Activated T-helper 1 cell treated with anti-CD3 and anti-CD28 coated beads, Interleukin-12 subunit alpha, Interleukin-12 subunit beta, Interleukin-2, Interleukin-4 antibody, amounts not matched to agents 30 ng/mL and 10 ng/mL and 1 ng/mL, durations not matched to agents 14 hours and 24 hours and 36 hours (primary cell): Measurements from ENCODE around the gene FTH1. TPM values are rescaled to one million over a fixed set of nuclear protein-coding genes. Genes with fewer than 3 reads are reported as not detected.
"Not testable (repeated sequence)": the region's sequence is repeated elsewhere in the genome, so short reads cannot be mapped to it uniquely, and the experiment has no call there.

Experiments used
- DNase-seq: peaks from one replicate; pipeline ENCODE4 v3.0.0; 2021; ENCODE audit warnings: low spot score
- H3K27ac Mint-ChIP-seq: one replicate; pipeline ENCODE4 v1.8.0; 2021; ENCODE audit warnings: mild to moderate bottlenecking, mixed read lengths
- H3K27me3 Mint-ChIP-seq: one replicate; pipeline ENCODE4 v1.8.0; 2022; ENCODE audit warnings: mild to moderate bottlenecking, moderate library complexity, mixed read lengths; ENCODE audit not compliant: insufficient read depth
- H3K36me3 Mint-ChIP-seq: one replicate; pipeline ENCODE4 v1.8.0; 2021; ENCODE audit warnings: low read depth, mixed read lengths
- H3K4me1 Mint-ChIP-seq: one replicate; pipeline ENCODE4 v1.8.0; 2021; ENCODE audit warnings: low read depth, mixed read lengths
- H3K4me3 Mint-ChIP-seq: one replicate; pipeline ENCODE4 v1.8.0; 2021; ENCODE audit warnings: mild to moderate bottlenecking, moderate library complexity, mixed read lengths
- H3K9me3 Mint-ChIP-seq: one replicate; pipeline ENCODE4 v1.8.0; 2021; ENCODE audit warnings: mixed read lengths
- intact Hi-C: fragments of 100-400 bp; cut with micrococcal nuclease; formaldehyde crosslinking; loops from one replicate; pipeline ENCODE4 v1.15.1; 2024
- total RNA-seq: library from RNA; stranded (reverse); gene quantifications from 2 replicates; pipeline ENCODE4 v1.2.3, GENCODE V29; 2022

Gene FTH1
- total RNA-seq, 1 donor from 2014 or later = 580 TPM

- DNase-seq = no peak
- H3K27me3 Mint-ChIP-seq = peaks cover 21% of the 10 kb centered on the region
- no peak overlapping the region for H3K27ac Mint-ChIP-seq
- peaks cover 6% of the 10 kb centered on the region for H3K4me1 Mint-ChIP-seq
- intact Hi-C loops = no loop called here
- H3K9me3 Mint-ChIP-seq = no peaks in the 10 kb centered on the region
- no peak overlapping the region for H3K4me3 Mint-ChIP-seq
- H3K36me3 Mint-ChIP-seq = no peaks in the 10 kb centered on the region
These were observed 11.0 kb downstream of the FTH1 start for GRCh38 chr11:61956191-61957020.

DNA sequence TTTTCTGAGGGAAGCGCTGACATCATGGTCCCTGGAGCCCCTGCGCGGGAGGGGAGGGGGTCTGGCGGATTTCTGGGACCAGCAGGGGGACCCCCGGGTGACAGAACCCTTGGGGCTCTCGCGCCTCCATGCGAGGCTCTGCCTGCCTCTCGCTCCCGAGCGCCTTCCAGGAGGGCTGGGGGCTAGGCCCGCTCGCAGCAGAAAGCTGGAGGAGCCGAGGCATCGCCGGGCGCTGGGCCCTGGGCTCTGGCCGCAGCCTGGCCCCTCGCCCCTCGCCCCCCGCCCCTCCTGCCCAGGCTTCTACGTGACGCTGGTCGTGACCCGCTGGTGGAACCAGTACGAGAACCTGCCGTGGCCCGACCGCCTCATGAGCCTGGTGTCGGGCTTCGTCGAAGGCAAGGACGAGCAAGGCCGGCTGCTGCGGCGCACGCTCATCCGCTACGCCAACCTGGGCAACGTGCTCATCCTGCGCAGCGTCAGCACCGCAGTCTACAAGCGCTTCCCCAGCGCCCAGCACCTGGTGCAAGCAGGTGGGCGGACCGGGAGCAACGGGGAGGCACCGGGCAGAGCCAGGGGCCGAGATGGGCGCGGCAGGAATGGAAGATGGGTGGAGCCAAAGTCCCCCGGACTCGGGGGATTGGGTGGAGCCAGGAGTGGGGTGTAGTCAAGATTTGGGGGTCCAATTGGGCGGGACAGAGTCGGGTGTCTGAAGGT, 11.9 kb downstream of the FTH1 start:
- no peaks in the 10 kb centered on the region for H3K9me3 Mint-ChIP-seq
- intact Hi-C loops = no loop called here
- DNase-seq = no peak
- no peaks in the 10 kb centered on the region for H3K36me3 Mint-ChIP-seq
- H3K27ac Mint-ChIP-seq = no peak overlapping the region
- no peak overlapping the region for H3K4me3 Mint-ChIP-seq
- H3K4me1 Mint-ChIP-seq = peaks cover 6% of the 10 kb centered on the region
- peaks cover 19% of the 10 kb centered on the region for H3K27me3 Mint-ChIP-seq

DNA sequence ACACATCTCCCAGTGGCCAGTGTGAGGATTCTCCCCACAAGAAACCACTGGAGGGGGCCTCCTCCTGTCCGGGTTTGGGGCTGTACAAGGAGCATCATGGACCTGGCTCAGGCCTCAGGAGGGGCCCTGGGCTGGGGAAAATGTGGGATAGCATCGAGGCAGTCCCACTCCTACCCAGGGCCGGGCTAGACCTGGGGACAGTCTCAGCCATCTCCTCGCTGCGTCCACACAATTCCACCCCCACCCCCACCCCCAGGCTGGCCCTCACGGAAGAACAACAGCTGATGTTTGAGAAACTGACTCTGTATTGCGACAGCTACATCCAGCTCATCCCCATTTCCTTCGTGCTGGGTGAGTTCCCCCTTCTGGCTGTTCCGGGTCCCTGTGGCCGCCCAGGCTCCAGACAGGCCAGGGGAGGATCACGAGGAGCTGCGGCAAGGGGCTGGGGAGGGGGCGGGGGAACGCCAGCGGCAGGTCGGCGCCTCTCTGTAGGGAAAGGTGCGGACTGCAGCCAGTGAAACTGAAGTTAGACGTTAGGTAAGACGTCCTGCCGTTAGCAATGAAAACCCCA, 12.5 kb downstream of the FTH1 start:
- DNase-seq = no peak
- H3K27ac Mint-ChIP-seq = no peak overlapping the region
- no peak overlapping the region for H3K4me3 Mint-ChIP-seq
- H3K27me3 Mint-ChIP-seq = peaks cover 19% of the 10 kb centered on the region
- peaks cover 6% of the 10 kb centered on the region for H3K4me1 Mint-ChIP-seq
- H3K9me3 Mint-ChIP-seq = no peaks in the 10 kb centered on the region
- H3K36me3 Mint-ChIP-seq = no peaks in the 10 kb centered on the region
- intact Hi-C loops = loop anchor here (5.0 kb wide), 1 partner anchor 292 kb away; no protein-coding TSS in a partner anchor

DNA sequence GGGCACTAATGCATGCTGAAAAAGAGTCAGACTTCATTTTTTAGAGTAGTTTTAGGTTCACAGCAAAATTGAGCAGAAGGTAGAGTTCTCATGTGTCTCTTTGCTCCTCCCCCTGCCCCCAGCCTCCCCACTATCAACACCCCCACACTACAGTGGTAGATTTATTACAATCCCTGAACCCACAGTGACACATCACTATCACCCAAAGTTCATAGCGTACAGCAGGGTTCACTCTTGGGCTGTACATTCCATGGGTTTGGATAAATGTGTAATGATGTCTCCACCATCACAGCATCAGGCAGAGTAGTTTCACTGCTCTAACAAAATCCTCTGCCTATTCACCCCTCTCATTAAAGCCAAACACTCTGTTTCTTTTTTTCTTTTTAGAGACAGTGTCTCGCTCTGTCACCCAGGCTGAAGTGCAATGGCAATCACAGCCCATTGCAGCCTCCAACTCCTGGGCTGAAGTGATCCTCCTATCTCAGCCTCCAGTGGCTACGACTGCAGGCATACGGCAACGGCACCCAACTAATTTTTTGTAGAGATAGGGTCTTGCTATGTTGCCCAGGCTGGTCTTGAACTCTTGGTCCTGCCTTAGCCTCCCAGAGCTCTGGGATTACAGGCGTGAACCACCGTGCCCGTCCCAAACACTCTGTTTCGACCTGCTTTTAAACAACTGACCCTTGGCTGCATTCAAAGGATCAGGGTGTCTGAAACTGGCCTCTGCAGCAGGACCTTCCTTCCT, 13.2 kb downstream of the FTH1 start:
- intact Hi-C loops = loop anchor here (5.0 kb wide), 1 partner anchor 293 kb away; no protein-coding TSS in a partner anchor
- no peak overlapping the region for H3K27ac Mint-ChIP-seq
- no peak for DNase-seq
- no peak overlapping the region for H3K4me3 Mint-ChIP-seq
- H3K9me3 Mint-ChIP-seq = no peaks in the 10 kb centered on the region
- H3K27me3 Mint-ChIP-seq = peaks cover 18% of the 10 kb centered on the region
- H3K4me1 Mint-ChIP-seq = peaks cover 5% of the 10 kb centered on the region
- no peaks in the 10 kb centered on the region for H3K36me3 Mint-ChIP-seq

GRCh38 chr11:61953632-61954031, 13.8 kb downstream of the FTH1 start:
- peaks cover 17% of the 10 kb centered on the region for H3K27me3 Mint-ChIP-seq
- H3K36me3 Mint-ChIP-seq, H3K4me1 Mint-ChIP-seq, H3K9me3 Mint-ChIP-seq, DNase-seq, H3K4me3 Mint-ChIP-seq, H3K27ac Mint-ChIP-seq: not testable (repeated sequence)
- intact Hi-C loops = loop anchor here (5.0 kb wide), 1 partner anchor 294 kb away; no protein-coding TSS in a partner anchor

DNA sequence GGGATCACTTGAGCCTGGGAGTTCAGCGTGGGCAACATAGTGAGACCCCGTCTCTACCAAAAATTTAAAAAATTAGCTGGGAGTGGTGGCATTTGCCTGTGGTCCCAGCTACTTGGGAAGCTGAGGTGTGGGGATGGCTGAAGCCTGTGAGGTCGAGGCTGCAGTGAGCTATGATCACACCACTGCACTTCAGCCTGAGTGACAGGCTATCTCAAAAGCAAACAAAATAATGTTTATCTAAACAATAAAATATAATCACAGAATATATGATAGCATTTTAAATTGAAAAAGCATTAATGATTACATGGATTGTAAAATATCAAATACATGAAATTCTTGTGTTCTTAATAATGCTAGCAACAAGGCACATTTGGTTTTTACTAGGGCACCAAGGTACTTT, 14.6 kb downstream of the FTH1 start:
- no peak for DNase-seq
- H3K9me3 Mint-ChIP-seq = no peaks in the 10 kb centered on the region
- no peaks in the 10 kb centered on the region for H3K36me3 Mint-ChIP-seq
- H3K27ac Mint-ChIP-seq = no peak overlapping the region
- H3K27me3 Mint-ChIP-seq = peaks cover 17% of the 10 kb centered on the region
- no peak overlapping the region for H3K4me3 Mint-ChIP-seq
- no peaks in the 10 kb centered on the region for H3K4me1 Mint-ChIP-seq
- intact Hi-C loops = loop anchor here (5.0 kb wide), 1 partner anchor 294 kb away; no protein-coding TSS in a partner anchor

DNA sequence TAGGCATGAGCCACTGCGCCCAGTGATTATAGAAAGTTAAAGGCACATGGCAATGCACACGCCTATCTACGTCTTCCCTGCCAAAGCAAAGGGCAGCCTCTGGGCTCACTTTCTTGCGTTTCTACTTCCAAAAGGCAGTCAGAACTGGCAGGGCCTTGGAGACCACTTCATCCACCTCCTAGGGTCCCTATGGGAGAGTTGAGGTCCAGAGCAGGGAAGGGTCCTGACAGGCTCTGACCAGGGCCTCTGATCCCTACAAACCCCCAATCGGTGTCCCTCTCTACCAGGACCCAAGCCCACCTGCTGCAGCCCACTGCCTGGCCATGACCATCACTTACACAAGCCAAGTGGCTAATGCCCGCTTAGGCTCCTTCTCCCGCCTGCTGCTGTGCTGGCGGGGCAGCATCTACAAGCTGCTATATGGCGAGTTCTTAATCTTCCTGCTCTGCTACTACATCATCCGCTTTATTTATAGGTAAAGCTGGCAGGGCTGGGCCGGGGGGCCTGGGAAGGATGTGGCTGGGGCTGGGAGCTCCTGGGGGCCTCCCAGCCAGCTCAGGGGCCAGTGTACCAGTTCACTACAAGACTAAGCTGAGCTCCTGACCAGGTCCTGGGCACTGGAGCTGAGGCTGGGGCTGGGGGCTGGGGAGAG, 15.8 kb downstream of the FTH1 start:
- Mint-ChIP-seq H3K9me3 (no peaks in the 10 kb centered on the region), H3K36me3 (no peaks in the 10 kb centered on the region), H3K27me3 (peaks cover 17% of the 10 kb centered on the region), H3K4me3 (no peak overlapping the region), H3K27ac (no peak overlapping the region), H3K4me1 (no peaks in the 10 kb centered on the region)
- DNase-seq = no peak
- intact Hi-C loops = loop anchor here (5.0 kb wide), 1 partner anchor 296 kb away; no protein-coding TSS in a partner anchor

- H3K27ac Mint-ChIP-seq = peak within 1 kb of the TSS; percentile 14
- intact Hi-C loops = loop anchor here (5.0 kb wide), 1 partner anchor 297 kb away; no protein-coding TSS in a partner anchor
- H3K36me3 Mint-ChIP-seq = no peaks in the 10 kb centered on the region
- peaks cover 8% of the 10 kb centered on the region for H3K27me3 Mint-ChIP-seq
- no peak for DNase-seq
- no peaks in the 10 kb centered on the region for H3K4me1 Mint-ChIP-seq
- no peak within 1 kb of the TSS for H3K4me3 Mint-ChIP-seq
- no peaks in the 10 kb centered on the region for H3K9me3 Mint-ChIP-seq
These were observed 17.3 kb downstream of the FTH1 start, which contains the start of gene BEST1 for GRCh38 chr11:61950035-61950547. Gene BEST1, plus strand, starts transcription at chr11:61950351. Its CDS starts 1,456 bp downstream, at chr11:61951807.

DNA sequence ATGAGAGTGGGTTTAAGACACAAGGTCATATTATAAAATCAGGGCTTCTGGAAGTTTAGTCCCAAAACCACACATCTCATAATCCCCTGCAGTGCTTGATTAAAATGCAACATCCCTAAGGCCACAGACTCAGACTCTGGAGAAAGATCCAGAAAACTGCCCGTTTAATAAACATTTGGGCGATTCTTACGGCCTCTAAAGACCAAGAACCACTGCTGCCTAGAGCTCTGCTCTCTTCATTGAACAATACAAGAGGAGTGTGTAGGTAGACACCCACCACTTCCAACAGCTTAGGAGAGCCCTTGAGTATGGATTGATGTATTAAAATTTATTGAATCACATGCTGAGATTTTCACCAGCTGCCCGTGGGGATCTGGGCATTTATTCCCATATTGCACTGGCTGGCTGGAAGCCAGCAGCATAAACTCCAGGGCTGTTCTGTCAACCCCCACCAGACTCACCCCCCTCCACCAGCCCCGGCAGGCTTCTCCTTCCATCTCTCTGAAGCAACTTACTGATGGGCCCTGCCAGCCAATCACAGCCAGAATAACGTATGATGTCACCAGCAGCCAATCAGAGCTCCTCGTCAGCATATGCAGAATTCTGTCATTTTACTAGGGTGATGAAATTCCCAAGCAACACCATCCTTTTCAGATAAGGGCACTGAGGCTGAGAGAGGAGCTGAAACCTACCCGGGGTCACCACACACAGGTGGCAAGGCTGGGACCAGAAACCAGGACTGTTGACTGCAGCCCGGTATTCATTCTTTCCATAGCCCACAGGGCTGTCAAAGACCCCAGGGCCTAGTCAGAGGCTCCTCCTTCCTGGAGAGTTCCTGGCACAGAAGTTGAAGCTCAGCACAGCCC, 18.0 kb downstream of the FTH1 start:
- DNase-seq = no peak
- Mint-ChIP-seq H3K4me1 (no peaks in the 10 kb centered on the region), H3K4me3 (no peak overlapping the region), H3K27ac (peak overlapping the region; percentile 14), H3K9me3 (no peaks in the 10 kb centered on the region), H3K27me3 (peaks cover 6% of the 10 kb centered on the region), H3K36me3 (no peaks in the 10 kb centered on the region)
- intact Hi-C loops = loop anchor here (5.0 kb wide), 1 partner anchor 298 kb away; no protein-coding TSS in a partner anchor

GRCh38 chr11:61948505-61948904, 18.9 kb downstream of the FTH1 start:
- H3K4me3 Mint-ChIP-seq = no peak overlapping the region
- H3K4me1 Mint-ChIP-seq = no peaks in the 10 kb centered on the region
- H3K27me3 Mint-ChIP-seq = peaks cover 7% of the 10 kb centered on the region
- intact Hi-C loops = no loop called here
- no peak overlapping the region for H3K27ac Mint-ChIP-seq
- no peak for DNase-seq
- no peaks in the 10 kb centered on the region for H3K9me3 Mint-ChIP-seq
- H3K36me3 Mint-ChIP-seq = no peaks in the 10 kb centered on the region
